Caco-2 (cell line): ENCODE results near the gene NOXA1. TPM values are rescaled to one million over a fixed set of nuclear protein-coding genes. Genes with fewer than 3 reads are reported as not detected.

Experiments
- BruUV-seq: library from RNA; stranded (reverse); fragments of 400-500 nt; replicated peaks from 2 replicates; lab custom pipeline; 2021; lab: Mats Ljungman, UMichigan
- CTCF ChIA-PET: fragments of 300-600 bp; sonication (Branson Sonifier 250); formaldehyde crosslinking; loops from one replicate; lab custom pipeline; 2022; ENCODE audit warnings: antibody characterized with exemption; lab: Charles Lee
- POLR2A ChIA-PET: fragments of 300-600 bp; sonication (Branson Sonifier 250); formaldehyde crosslinking; loops from one replicate; lab custom pipeline; 2022; ENCODE audit warnings: antibody characterized with exemption; lab: Charles Lee
- DNase-seq, 2 experiments: peaks; one replicate each; pipeline versions ENCODE4 v3.0.0 to v3.0.0-alpha.2; 2020 to 2022
- H3K27me3 ChIP-seq: replicated peaks from 2 replicates; pipeline ENCODE4 v1.6.0; 2011; ENCODE audit warnings: low read length; ENCODE audit not compliant: control insufficient read depth, insufficient read depth
- H3K36me3 ChIP-seq: 2 replicates; pipeline ENCODE4 v1.5.1; 2011; ENCODE audit warnings: low read length; ENCODE audit not compliant: control insufficient read depth, insufficient read depth
- H3K4me1 ChIP-seq: fragments of 250-450 bp; sonication (Bioruptor Pico); 2 replicates; pipeline ENCODE4 v1.5.1; 2020; ENCODE audit warnings: mild to moderate bottlenecking
- H3K4me3 ChIP-seq: 2 replicates; pipeline ENCODE4 v1.5.1; 2011; ENCODE audit warnings: low read depth, mild to moderate bottlenecking, control low read depth, low read length
- H3K9me3 ChIP-seq: fragments of 250-450 bp; sonication (Bioruptor Pico); 2 replicates; pipeline ENCODE4 v1.5.1; 2020; ENCODE audit warnings: mild to moderate bottlenecking, moderate library complexity
- H3K27ac Mint-ChIP-seq: one replicate; pipeline ENCODE4 v1.8.0; 2022; ENCODE audit warnings: mixed read lengths; ENCODE audit not compliant: unreplicated experiment
- H3K27me3 Mint-ChIP-seq: one replicate; pipeline ENCODE4 v1.8.0; 2022; ENCODE audit warnings: mixed read lengths; ENCODE audit not compliant: insufficient read depth, unreplicated experiment
- H3K36me3 Mint-ChIP-seq: one replicate; pipeline ENCODE4 v1.8.0; 2022; ENCODE audit warnings: mild to moderate bottlenecking, mixed read lengths; ENCODE audit not compliant: insufficient read depth, unreplicated experiment
- H3K4me1 Mint-ChIP-seq: one replicate; pipeline ENCODE4 v1.8.0; 2022; ENCODE audit warnings: low read depth, mixed read lengths; ENCODE audit not compliant: unreplicated experiment
- H3K4me3 Mint-ChIP-seq: one replicate; pipeline ENCODE4 v1.8.0; 2022; ENCODE audit warnings: mild to moderate bottlenecking, moderate library complexity, mixed read lengths; ENCODE audit not compliant: unreplicated experiment
- H3K9me3 Mint-ChIP-seq: one replicate; pipeline ENCODE4 v1.8.0; 2022; ENCODE audit warnings: mixed read lengths; ENCODE audit not compliant: unreplicated experiment
- CTCF ChIP-seq, 2 experiments: fragments of 200-600 bp in 1 of 2; IDR thresholded peaks; 1 replicate in 1 of 2; 2 replicates in 1 of 2; pipeline versions ENCODE4 v1.5.1 to v1.8.0; 2011 to 2022; ENCODE audit warnings: antibody characterized with exemption in 1 of 2, control low read depth in 1 of 2, inconsistent platforms in 1 of 2, low read depth in 1 of 2, low read length in 1 of 2, mild to moderate bottlenecking in 1 of 2, moderate library complexity in 1 of 2; ENCODE audit not compliant: insufficient read depth in 1 of 2, severe bottlenecking in 1 of 2, unreplicated experiment in 1 of 2
- intact Hi-C: fragments of 100-400 bp; cut with micrococcal nuclease; formaldehyde crosslinking; loops from one replicate; pipeline ENCODE4 v1.10.0; 2022; ENCODE audit not compliant: unreplicated experiment
- total RNA-seq: library from RNA; stranded (reverse); gene quantifications from 2 replicates; pipeline ENCODE4 v1.2.3, GENCODE V29; 2022

Gene NOXA1
- total RNA-seq, 1 experiment from 2014 or later: 8.6 TPM

GRCh38 chr9:137435381-137435891 lies 12.2 kb downstream of the NOXA1 start:
- Mint-ChIP-seq H3K27me3 (no peaks in the 10 kb centered on the region), H3K4me1 (no peaks in the 10 kb centered on the region), H3K27ac (peak overlapping the region; percentile 22), H3K9me3 (no peaks in the 10 kb centered on the region), H3K36me3 (peaks cover 30% of the 10 kb centered on the region), H3K4me3 (no peak overlapping the region)
- TF ChIP-seq CTCF (IDR thresholded peaks at IDR 0.05; ENCODE audit: insufficient read depth in 1 of 2, low read depth in 1 of 2, low read length in 1 of 2, severe bottlenecking in 1 of 2, unreplicated experiment in 1 of 2): no peak
- intact Hi-C loops: no loop called here
- ChIA-PET CTCF (interaction anchor here (0.9 kb wide), 1 partner anchor 13 kb away, joined by 7 read pairs; the partner anchor contains the start of genes EXD3 and NOXA1), POLR2A (interaction anchor here (0.6 kb wide), 1 partner anchor 212 kb away, joined by 4 read pairs; no protein-coding TSS in a partner anchor)
- BruUV-seq: no TSS peak
- Histone ChIP-seq H3K27me3 (no peaks in the 10 kb centered on the region), H3K4me3 (no peak overlapping the region), H3K9me3 (no peaks in the 10 kb centered on the region), H3K36me3 (no peaks in the 10 kb centered on the region), H3K4me1 (peaks cover 11% of the 10 kb centered on the region)
- DNase-seq: no peak

GRCh38 chr9:137435980-137436760 lies 13.0 kb downstream of the NOXA1 start:
- Histone ChIP-seq H3K36me3 (no peaks in the 10 kb centered on the region), H3K4me1 (peaks cover 11% of the 10 kb centered on the region), H3K9me3 (no peaks in the 10 kb centered on the region), H3K27me3 (no peaks in the 10 kb centered on the region), H3K4me3 (no peak overlapping the region)
- TF ChIP-seq CTCF (IDR thresholded peaks at IDR 0.05; ENCODE audit: insufficient read depth in 1 of 2, low read depth in 1 of 2, low read length in 1 of 2, severe bottlenecking in 1 of 2, unreplicated experiment in 1 of 2): no peak
- CTCF ChIA-PET: interaction anchor here (0.9 kb wide), 1 partner anchor 13 kb away, joined by 3 read pairs; the partner anchor contains the start of genes EXD3 and NOXA1
- Mint-ChIP-seq H3K4me1 (no peaks in the 10 kb centered on the region), H3K9me3 (no peaks in the 10 kb centered on the region), H3K36me3 (peaks cover 30% of the 10 kb centered on the region), H3K27ac (no peak overlapping the region), H3K27me3 (no peaks in the 10 kb centered on the region), H3K4me3 (no peak overlapping the region)
- POLR2A ChIA-PET: interaction anchor here (1.8 kb wide), 1 partner anchor 13 kb away, joined by 8 read pairs; the partner anchor contains the start of genes EXD3 and NOXA1
- no peak for DNase-seq
- intact Hi-C loops: no loop called here
- BruUV-seq: no TSS peak

- intact Hi-C loops: no loop called here
Observed at GRCh38 chr9:137436761-137437600, 13.8 kb downstream of the NOXA1 start.

More at GRCh38 chr9:137436761-137437600, 13.8 kb downstream of the NOXA1 start:
- H3K9me3 ChIP-seq: no peaks in the 10 kb centered on the region
- peaks cover 30% of the 10 kb centered on the region for H3K36me3 Mint-ChIP-seq
- no peak for TF ChIP-seq CTCF (IDR thresholded peaks at IDR 0.05; ENCODE audit: insufficient read depth in 1 of 2, low read depth in 1 of 2, low read length in 1 of 2, severe bottlenecking in 1 of 2, unreplicated experiment in 1 of 2)
- CTCF ChIA-PET: interaction anchor here (0.9 kb wide), 1 partner anchor 14 kb away, joined by 3 read pairs; the partner anchor contains the start of genes EXD3 and NOXA1
- DNase-seq: no peak
- H3K4me3 ChIP-seq: no peak overlapping the region
- peaks cover 11% of the 10 kb centered on the region for H3K4me1 ChIP-seq
- H3K27ac Mint-ChIP-seq: no peak overlapping the region
- no TSS peak for BruUV-seq
- H3K4me3 Mint-ChIP-seq: no peak overlapping the region
- H3K9me3 Mint-ChIP-seq: no peaks in the 10 kb centered on the region
- no peaks in the 10 kb centered on the region for H3K27me3 Mint-ChIP-seq
- H3K27me3 ChIP-seq: no peaks in the 10 kb centered on the region
- no peaks in the 10 kb centered on the region for H3K4me1 Mint-ChIP-seq
- no peaks in the 10 kb centered on the region for H3K36me3 ChIP-seq
- POLR2A ChIA-PET: interaction anchor here (1.8 kb wide), 1 partner anchor 14 kb away, joined by 8 read pairs; the partner anchor contains the start of genes EXD3 and NOXA1
